Nephron progenitor cell (in vitro differentiated cells): ENCODE results near the gene SYNPO.

Experiments
- DNase-seq: peaks from one replicate; pipeline ENCODE4 v3.0.0; 2021
- H3K27ac Mint-ChIP-seq: 2 replicates; pipeline ENCODE4 v1.8.0; 2021; ENCODE audit warnings: mild to moderate bottlenecking, moderate library complexity, mixed read lengths
- H3K27me3 Mint-ChIP-seq: 2 replicates; pipeline ENCODE4 v1.8.0; 2021; ENCODE audit warnings: mild to moderate bottlenecking, low read depth, mixed read lengths; ENCODE audit not compliant: poor library complexity
- H3K36me3 Mint-ChIP-seq: 2 replicates; pipeline ENCODE4 v1.8.0; 2021; ENCODE audit warnings: low read depth, mixed read lengths
- H3K4me1 Mint-ChIP-seq: 2 replicates; pipeline ENCODE4 v1.8.0; 2021; ENCODE audit warnings: mixed read lengths
- H3K4me3 Mint-ChIP-seq: 2 replicates; pipeline ENCODE4 v1.8.0; 2021; ENCODE audit warnings: mild to moderate bottlenecking, moderate library complexity, mixed read lengths
- H3K9me3 Mint-ChIP-seq: 2 replicates; pipeline ENCODE4 v1.8.0; 2021; ENCODE audit warnings: mild to moderate bottlenecking, moderate library complexity, mixed read lengths
- TF ChIP-seq, protein P1 (sequence below): fragments of 200-600 bp; sonication (generic); IDR thresholded peaks from 2 replicates; pipeline ENCODE4 v1.5.0; 2021; ENCODE audit warnings: antibody characterized with exemption

SYNPO gene

DNA sequence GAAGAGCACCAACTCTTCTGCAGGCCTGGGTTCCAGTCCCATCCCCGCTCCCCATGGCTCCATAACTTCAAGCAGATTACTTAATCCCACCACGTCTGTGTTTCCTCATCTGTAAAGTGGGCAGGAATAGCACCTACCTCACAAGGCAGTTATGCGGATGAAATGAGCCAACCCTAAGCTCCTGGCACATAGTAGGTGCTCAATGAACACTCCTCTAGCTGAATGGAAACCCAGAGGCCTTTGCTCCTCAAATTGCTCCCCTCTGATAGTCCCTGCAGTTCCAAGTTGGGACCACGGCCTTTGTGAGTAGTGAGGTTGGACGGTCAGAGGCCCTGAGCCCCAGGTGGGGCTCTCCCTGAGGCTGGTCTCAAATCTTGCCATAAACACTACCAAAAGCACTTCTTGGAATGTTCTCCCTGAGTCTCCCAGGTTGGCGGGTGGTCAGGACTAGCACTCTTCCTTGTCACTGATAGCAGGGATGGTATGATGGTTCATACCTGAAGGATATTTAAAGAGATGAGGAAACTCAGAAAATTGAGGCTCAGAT, 35.5 kb upstream of the SYNPO start:
- Mint-ChIP-seq H3K27me3 (no peaks in the 10 kb centered on the region), H3K36me3 (no peaks in the 10 kb centered on the region), H3K4me3 (no peak overlapping the region), H3K4me1 (peaks cover 32% of the 10 kb centered on the region), H3K27ac (no peak overlapping the region), H3K9me3 (no peaks in the 10 kb centered on the region)
- no peak for DNase-seq
- TF ChIP-seq, protein P1, sequence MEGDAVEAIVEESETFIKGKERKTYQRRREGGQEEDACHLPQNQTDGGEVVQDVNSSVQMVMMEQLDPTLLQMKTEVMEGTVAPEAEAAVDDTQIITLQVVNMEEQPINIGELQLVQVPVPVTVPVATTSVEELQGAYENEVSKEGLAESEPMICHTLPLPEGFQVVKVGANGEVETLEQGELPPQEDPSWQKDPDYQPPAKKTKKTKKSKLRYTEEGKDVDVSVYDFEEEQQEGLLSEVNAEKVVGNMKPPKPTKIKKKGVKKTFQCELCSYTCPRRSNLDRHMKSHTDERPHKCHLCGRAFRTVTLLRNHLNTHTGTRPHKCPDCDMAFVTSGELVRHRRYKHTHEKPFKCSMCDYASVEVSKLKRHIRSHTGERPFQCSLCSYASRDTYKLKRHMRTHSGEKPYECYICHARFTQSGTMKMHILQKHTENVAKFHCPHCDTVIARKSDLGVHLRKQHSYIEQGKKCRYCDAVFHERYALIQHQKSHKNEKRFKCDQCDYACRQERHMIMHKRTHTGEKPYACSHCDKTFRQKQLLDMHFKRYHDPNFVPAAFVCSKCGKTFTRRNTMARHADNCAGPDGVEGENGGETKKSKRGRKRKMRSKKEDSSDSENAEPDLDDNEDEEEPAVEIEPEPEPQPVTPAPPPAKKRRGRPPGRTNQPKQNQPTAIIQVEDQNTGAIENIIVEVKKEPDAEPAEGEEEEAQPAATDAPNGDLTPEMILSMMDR: no peak

DNA sequence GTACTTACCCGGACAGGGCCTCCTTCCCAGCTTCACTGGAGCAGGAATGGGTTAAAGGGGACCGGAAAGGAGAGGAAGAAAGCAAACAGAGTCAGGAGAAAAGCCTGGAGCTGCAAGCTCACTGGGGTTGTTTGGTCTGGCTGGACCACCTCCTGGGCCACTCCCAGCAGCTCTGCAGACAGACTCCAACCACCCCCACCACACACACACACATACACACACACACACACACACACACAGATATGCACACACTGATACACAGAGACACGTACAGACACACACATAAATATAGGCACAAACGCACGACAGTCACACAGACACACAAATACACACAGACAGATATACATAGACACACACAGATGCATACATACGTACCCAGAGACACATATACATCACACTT, 34.9 kb upstream of the SYNPO start:
- H3K4me3 Mint-ChIP-seq: no peak overlapping the region
- TF ChIP-seq, protein P1: no peak
- no peaks in the 10 kb centered on the region for H3K27me3 Mint-ChIP-seq
- no peaks in the 10 kb centered on the region for H3K9me3 Mint-ChIP-seq
- peak overlapping the region; percentile 8 for H3K27ac Mint-ChIP-seq
- no peaks in the 10 kb centered on the region for H3K36me3 Mint-ChIP-seq
- DNase-seq: no peak
- peaks cover 34% of the 10 kb centered on the region for H3K4me1 Mint-ChIP-seq

DNA sequence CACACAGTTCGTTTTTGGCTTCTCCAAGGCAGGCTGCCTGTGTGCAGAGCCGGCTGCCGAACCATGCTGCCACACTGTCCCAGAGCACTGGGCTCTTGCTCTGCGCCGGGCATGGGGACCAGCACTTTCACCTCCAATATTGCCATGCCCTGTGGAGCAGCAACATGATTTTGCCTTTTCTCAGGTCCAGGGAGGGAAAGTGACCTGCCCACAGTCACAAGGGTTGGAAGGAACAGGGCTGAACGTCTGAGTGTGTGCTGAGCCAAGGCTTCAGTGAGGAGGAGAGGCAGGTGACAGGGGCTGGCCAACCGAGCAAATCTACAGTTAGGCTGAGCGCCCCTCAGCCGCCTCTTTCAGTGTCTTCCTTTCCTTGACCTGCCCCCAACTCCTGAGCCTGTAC, 34.0 kb upstream of the SYNPO start:
- peak overlapping the region; percentile 53 for H3K27ac Mint-ChIP-seq
- H3K4me3 Mint-ChIP-seq: no peak overlapping the region
- no peaks in the 10 kb centered on the region for H3K36me3 Mint-ChIP-seq
- DNase-seq: no peak
- H3K4me1 Mint-ChIP-seq: peaks cover 34% of the 10 kb centered on the region
- no peaks in the 10 kb centered on the region for H3K9me3 Mint-ChIP-seq
- TF ChIP-seq, protein P1: no peak
- no peaks in the 10 kb centered on the region for H3K27me3 Mint-ChIP-seq

DNA sequence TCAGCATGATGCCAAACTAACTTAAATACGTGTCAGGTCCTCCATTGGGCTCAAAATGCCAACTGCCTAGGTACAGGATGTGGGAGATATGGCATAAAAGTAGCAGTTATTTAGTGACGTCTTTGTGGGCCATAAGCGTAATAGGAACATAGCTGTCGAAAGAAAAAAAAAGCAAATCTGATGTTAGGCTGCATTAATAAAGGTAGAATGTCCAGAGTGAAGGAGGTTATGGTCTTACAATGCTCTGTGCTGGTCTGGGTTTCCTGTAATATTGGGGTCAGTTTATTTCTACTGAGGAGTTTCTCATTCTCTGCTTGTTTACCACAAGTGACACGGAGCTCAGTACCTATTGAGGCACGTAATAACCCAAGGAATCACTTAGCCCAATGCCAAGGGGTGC, 33.4 kb upstream of the SYNPO start:
- no peak for DNase-seq
- no peaks in the 10 kb centered on the region for H3K27me3 Mint-ChIP-seq
- H3K36me3 Mint-ChIP-seq: no peaks in the 10 kb centered on the region
- H3K4me3 Mint-ChIP-seq: no peak overlapping the region
- TF ChIP-seq, protein P1: no peak
- H3K27ac Mint-ChIP-seq: no peak overlapping the region
- peaks cover 32% of the 10 kb centered on the region for H3K4me1 Mint-ChIP-seq
- H3K9me3 Mint-ChIP-seq: no peaks in the 10 kb centered on the region

DNA sequence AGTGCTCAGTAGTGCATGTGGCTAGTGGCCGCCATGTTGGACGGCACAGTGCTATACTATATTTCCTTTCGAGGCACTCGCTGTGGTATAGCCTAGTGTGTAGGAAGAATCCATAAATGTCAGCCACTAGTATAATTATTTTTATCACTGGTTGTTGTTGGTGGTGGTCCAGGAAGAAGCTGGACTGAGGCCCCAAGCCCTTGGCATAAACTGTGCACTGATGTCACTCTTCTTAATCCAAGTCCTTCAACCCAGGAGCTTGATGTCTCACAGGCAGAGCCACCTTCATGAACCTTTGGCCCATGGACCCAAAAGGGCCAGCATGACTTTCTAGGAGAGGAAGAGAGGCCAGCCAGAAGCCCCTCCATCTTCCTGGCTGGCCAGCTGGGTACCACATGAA, 32.5 kb upstream of the SYNPO start:
- TF ChIP-seq, protein P1: no peak
- no peak overlapping the region for H3K27ac Mint-ChIP-seq
- no peak for DNase-seq
- no peaks in the 10 kb centered on the region for H3K9me3 Mint-ChIP-seq
- H3K4me1 Mint-ChIP-seq: peaks cover 25% of the 10 kb centered on the region
- H3K4me3 Mint-ChIP-seq: no peak overlapping the region
- H3K27me3 Mint-ChIP-seq: no peaks in the 10 kb centered on the region
- H3K36me3 Mint-ChIP-seq: no peaks in the 10 kb centered on the region

DNA sequence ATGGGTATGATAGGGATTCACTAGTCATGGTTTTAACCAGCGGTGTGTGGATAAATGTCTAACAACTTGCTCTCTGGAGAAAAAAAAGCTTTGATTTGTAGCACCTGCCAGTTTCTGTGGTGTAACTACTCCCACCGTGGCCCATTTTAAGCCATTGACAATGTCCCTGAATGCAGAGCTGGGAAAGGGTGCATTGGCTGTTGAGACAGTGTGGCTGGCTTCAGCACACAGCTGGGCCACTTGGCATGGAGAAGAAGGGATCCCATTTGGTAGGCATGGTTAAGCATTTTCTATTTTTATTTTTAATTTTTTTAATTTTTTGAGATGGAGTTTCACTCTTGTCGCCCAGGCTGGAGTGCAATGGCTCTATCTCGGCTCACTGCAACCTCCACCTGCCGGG, 31.5 kb upstream of the SYNPO start:
- peaks cover 5% of the 10 kb centered on the region for H3K27me3 Mint-ChIP-seq
- no peaks in the 10 kb centered on the region for H3K9me3 Mint-ChIP-seq
- TF ChIP-seq, protein P1: no peak
- no peaks in the 10 kb centered on the region for H3K36me3 Mint-ChIP-seq
- H3K4me1 Mint-ChIP-seq: peaks cover 25% of the 10 kb centered on the region
- DNase-seq: no peak
- no peak overlapping the region for H3K27ac Mint-ChIP-seq
- no peak overlapping the region for H3K4me3 Mint-ChIP-seq
